ENCODE data around the gene GRIK4.

GRIK4 gene

DNA sequence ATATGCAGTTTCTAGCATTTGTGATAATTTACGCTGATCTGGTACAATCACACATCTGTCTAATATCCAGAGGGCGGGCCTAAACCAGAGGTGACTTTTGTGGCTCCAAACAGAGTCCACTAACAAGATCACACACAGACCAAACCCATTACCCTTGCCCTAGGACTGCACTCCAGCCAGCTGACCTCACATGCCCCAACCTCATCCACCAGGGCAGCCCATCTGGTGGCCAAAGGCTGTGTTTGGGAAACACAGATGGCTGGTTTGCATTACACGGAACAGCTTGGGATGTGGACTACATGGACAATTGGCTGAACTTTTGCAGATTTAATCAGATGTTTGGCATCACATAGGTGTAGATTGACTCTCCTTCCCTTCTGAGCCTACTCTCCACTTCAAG, 228.2 kb downstream of the GRIK4 start:
- no peak for DNase-seq (ENCODE audit: low read depth)
- TF ChIP-seq CTCF (conservative IDR thresholded peaks at IDR 0.05; ENCODE audit: low read depth, low read length), result no peak
- no peak overlapping the region for H3K4me3 ChIP-seq (ENCODE audit: low read depth, low read length)

DNA sequence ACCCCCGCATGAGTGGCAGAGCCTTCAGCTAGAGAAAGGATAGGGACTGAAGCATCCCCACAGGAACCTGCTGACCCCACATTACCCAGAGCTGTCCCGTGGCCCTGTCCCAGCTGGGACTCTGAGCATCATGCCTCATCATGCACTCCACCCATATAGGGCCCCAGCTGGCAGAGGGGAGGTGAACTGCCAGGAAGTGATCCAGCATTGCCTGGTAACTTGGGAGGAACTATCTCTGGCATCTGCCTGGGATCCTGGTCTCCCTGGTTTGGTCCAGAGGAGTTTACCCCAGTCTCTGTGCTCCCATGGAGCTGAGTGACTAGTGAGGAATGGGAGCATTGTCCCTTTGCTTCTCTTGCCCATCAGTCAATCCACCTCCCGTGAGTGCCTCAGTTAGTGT, 228.8 kb downstream of the GRIK4 start:
- DNase-seq (ENCODE audit: low read depth), result no peak
- no peak for TF ChIP-seq CTCF (conservative IDR thresholded peaks at IDR 0.05; ENCODE audit: low read depth, low read length)
- H3K4me3 ChIP-seq (ENCODE audit: low read depth, low read length), result no peak overlapping the region

DNA sequence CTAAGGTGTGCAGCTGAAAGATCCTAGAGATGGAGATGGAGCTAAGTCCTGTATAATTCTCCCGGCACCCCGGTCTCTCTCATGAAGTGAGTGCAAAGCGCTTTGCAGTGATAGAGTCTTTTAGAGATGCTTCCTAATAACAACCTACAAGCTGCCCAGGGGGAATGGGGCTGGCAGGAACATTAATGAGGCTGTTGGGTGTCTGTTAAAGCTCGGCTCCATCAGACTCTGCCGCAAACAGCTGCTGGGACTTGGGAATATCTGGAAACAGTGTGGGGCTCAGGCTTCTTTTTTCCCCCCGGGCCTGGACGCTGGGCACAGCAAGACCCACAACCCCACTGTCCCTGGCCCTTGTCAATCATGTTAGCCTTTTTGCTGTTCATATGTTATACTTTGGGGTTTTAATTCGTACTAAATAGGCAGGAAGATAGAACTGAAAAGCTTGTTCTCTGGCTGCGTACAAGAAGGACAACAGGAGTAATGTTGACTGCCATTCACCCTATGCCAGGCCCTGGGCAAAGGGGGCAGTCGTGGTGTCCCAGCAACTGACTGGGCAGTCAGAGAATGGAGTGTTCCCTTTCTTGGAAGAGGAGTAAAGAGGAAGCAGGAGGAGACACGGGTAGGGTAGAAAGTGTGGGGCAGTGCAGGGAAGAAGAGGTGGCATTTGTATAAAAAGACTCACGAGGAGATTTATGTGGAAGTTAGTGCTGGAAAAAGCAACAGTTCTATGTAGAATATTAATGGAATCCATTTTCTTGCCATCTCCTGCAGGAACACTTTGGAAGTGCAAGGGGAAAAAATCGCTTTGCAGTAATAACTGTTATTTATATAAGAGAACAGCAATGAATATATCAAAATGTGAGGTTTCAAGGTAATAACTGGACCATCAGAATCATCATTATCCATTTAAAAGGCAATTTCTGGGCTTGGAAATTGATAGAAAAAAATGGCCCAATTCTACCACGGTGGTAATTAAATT, 232.8 kb downstream of the GRIK4 start:
- no peak overlapping the region for H3K4me3 ChIP-seq (ENCODE audit: low read depth, low read length)
- no peak for DNase-seq (ENCODE audit: low read depth)
- TF ChIP-seq CTCF (conservative IDR thresholded peaks at IDR 0.05; ENCODE audit: low read depth, low read length), result no peak

- no peak for DNase-seq (ENCODE audit: low read depth)
- no peak for TF ChIP-seq CTCF (conservative IDR thresholded peaks at IDR 0.05; ENCODE audit: low read depth, low read length)
- H3K4me3 ChIP-seq (ENCODE audit: low read depth, low read length), result no peak overlapping the region
These were observed 234.8 kb downstream of the GRIK4 start for GRCh38 chr11:120746376-120746775.

DNA sequence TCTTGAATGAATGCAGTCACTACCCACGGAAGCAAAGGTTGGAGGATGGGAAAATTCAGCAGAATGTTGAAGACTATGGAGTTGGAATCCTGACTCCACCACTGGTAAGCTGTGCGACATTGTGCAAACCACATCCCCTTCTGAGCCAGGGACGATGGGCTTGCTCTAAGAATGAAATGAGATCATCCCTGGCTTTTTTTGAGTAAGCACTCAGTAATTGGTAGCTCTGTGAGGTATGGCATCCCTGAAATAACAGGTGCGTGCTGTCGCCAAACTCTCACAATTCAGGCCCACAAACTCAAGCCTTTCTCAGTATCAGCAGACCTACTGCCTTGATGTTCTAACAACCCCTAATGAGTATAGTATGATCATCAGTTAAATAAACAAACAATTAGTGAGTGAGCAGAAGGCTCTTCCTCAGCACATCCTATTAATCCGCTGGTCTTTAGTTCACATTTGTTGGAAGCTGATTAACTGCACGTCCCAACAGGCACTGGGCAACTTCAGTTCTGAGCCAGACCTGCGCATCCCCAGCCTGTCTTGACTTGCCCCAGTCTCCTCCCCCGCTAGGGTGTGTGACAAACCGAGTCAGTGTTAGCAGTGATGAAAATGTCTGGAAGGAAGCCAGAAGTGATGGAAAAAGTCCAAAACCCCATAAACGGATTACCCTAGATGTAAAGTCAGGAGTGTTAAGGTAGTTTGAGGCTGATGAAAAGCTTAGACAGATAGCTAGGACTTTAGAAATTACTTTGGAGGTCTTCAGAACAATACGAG, 235.5 kb downstream of the GRIK4 start:
- H3K4me3 ChIP-seq (ENCODE audit: low read depth, low read length), result no peak overlapping the region
- no peak for TF ChIP-seq CTCF (conservative IDR thresholded peaks at IDR 0.05; ENCODE audit: low read depth, low read length)
- no peak for DNase-seq (ENCODE audit: low read depth)

- H3K4me3 ChIP-seq (ENCODE audit: low read depth, low read length), result no peak overlapping the region
- DNase-seq (ENCODE audit: low read depth), result no peak
These were observed 236.6 kb downstream of the GRIK4 start for GRCh38 chr11:120747850-120748814.

More at GRCh38 chr11:120747850-120748814, 236.6 kb downstream of the GRIK4 start:
- no peak for TF ChIP-seq CTCF (conservative IDR thresholded peaks at IDR 0.05; ENCODE audit: low read depth, low read length)

Measured in choroid plexus epithelial cell (primary cell).